Thoracic aorta (tissue), 2 donors: Measurements from ENCODE around the gene ZP1. TPM values are rescaled to one million over a fixed set of nuclear protein-coding genes. Genes with fewer than 3 reads are reported as not detected.

Experiments
- ATAC-seq: fragments of 150-250 bp; one replicate; pipeline ENCODE4 v1.8.0; 2017; ENCODE audit warnings: low read depth; ENCODE audit not compliant: insufficient number of reproducible peaks, low FRiP score
- DNase-seq: peaks from one replicate; pipeline ENCODE4 v3.0.0-alpha.2; 2020; ENCODE audit warnings: low spot score
- H3K27ac ChIP-seq, 2 donors: fragments of 200-600 bp; sonication (generic); 1 replicate in 1 of 2; 2 replicates in 1 of 2; pipeline ENCODE4 v1.5.1; 2016; ENCODE audit warnings: mild to moderate bottlenecking in 2 of 2, moderate library complexity in 2 of 2
- H3K27me3 ChIP-seq: fragments of 200-600 bp; sonication (generic); replicated peaks from 2 replicates; pipeline ENCODE4 v1.6.0; 2016; ENCODE audit warnings: mild to moderate bottlenecking; ENCODE audit not compliant: insufficient read depth
- H3K36me3 ChIP-seq: fragments of 200-600 bp; sonication (generic); one replicate; pipeline ENCODE4 v1.5.1; 2016
- H3K4me1 ChIP-seq, 2 donors: fragments of 200-600 bp; sonication (generic); 1 replicate in 1 of 2; 2 replicates in 1 of 2; pipeline versions ENCODE4 v1.5.1 to v1.6.0; 2016; ENCODE audit warnings: low read depth in 2 of 2, mild to moderate bottlenecking in 1 of 2; ENCODE audit not compliant: control insufficient read depth in 1 of 2
- H3K4me3 ChIP-seq: fragments of 200-600 bp; sonication (generic); 2 replicates; pipeline ENCODE4 v1.5.1; 2016; ENCODE audit warnings: mild to moderate bottlenecking
- H3K9me3 ChIP-seq: fragments of 200-600 bp; sonication (generic); 2 replicates; pipeline ENCODE4 v1.5.1; 2016
- CTCF ChIP-seq: fragments of 200-600 bp; sonication (generic); IDR thresholded peaks from one replicate; pipeline ENCODE4 v1.5.1; 2019; ENCODE audit warnings: antibody characterized with exemption
- total RNA-seq, 2 donors: library from RNA; depleted of rRNA; stranded (reverse); fragments of >200 nt; gene quantifications; one replicate each; pipeline versions ENCODE4 v1.1.0 to v1.2.3, GENCODE V29; 2016

ZP1 gene
- total RNA-seq, 2 donors from 2014 or later, result not detected

DNA sequence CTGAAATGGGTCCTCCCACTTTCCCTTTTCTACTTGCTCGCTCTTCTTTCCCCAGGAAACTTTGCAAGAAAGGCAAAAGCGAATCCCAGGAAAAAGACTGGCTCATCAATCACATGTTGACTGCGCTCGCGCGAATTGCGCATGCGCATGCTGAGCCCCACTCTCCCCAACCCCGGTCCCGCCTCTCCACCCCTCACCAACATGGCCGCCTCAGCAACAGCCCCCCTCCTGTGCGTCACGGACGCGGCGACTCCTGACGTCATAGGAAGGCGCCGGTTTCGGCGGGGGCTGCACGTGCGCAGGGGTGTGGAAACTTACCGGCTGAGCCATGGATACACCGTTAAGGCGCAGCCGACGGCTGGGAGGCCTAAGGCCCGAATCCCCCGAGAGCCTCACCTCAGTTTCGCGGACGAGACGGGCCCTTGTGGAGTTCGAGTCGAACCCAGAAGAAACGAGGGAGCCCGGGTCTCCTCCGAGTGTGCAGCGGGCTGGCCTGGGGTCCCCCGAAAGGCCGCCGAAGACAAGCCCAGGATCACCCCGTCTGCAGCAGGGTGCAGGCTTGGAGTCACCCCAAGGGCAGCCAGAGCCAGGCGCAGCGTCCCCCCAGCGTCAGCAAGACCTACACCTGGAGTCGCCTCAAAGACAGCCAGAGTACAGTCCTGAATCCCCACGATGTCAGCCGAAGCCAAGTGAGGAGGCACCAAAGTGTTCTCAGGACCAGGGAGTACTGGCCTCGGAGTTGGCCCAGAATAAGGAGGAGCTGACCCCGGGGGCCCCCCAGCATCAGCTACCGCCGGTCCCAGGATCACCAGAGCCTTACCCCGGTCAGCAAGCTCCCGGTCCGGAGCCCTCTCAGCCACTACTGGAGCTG lies 25.3 kb upstream of the ZP1 start, which contains the start of gene CCDC86:
TSS of gene CCDC86 (plus strand) at position 317 of the 871 bp plus-strand sequence. CDS start at position 329, 12 bp downstream.
- H3K9me3 ChIP-seq, result no peaks in the 10 kb centered on the region
- H3K4me3 ChIP-seq, result peak within 1 kb of the TSS; percentile 76
- DNase-seq (peak; percentile 93), ATAC-seq (peak; percentile 98)
- H3K36me3 ChIP-seq, result no peaks in the 10 kb centered on the region
- no peaks in the 10 kb centered on the region for H3K27me3 ChIP-seq
- H3K27ac ChIP-seq, result peak within 1 kb of the TSS; percentile 77 to 80
- peaks cover 28 to 42% of the 10 kb centered on the region in 2 donors for H3K4me1 ChIP-seq
- no peak for TF ChIP-seq CTCF

DNA sequence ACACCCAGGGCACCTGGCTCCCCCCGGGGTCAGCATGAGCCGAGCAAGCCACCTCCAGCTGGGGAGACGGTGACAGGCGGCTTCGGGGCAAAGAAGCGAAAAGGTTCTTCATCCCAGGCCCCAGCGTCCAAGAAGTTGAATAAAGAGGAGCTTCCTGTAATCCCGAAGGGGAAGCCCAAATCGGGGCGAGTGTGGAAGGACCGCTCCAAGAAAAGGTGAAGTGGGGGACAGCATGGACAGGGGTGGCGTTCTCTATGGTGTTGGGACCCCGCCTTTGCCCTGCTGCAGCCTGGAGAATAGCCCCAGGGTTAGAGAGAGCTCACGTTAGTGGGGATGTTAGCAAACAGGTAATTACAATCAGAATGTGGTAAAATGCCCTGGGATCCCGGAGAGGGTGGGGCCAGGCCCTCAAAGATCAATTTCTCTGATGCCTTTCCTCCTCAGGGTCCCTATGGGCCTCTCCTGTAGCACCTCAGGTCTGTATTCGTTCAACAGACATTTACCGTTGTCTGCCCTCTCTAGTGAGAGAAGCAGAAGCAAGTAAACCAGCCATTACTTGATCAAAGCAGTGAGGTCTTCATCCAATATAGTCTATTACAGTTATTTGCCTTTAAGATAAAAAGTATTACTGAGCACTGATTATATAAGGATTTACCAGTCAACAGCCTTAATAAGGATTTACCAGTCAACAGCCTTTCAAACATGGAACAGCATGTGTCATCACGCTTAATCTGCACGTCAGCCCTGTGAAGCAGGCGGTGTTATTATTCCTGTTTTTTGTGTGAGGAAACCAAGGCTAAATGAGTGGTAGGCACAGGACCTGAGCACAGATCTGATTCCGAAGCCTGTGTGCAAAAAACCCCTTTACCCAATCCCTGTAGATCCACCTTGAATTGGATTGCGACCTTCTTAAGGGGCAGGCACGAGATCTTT lies 24.4 kb upstream of the ZP1 start:
- Histone ChIP-seq H3K36me3 (no peaks in the 10 kb centered on the region), H3K27ac (peak overlapping the region; percentile 47 to 80), H3K4me3 (peak overlapping the region; percentile 76), H3K9me3 (no peaks in the 10 kb centered on the region), H3K27me3 (no peaks in the 10 kb centered on the region), H3K4me1 (peaks cover 28 to 42% of the 10 kb centered on the region in 2 donors)
- TF ChIP-seq CTCF, result no peak
- ATAC-seq (no peak), DNase-seq (no peak)

GRCh38 chr11:60844045-60844869 lies 23.1 kb upstream of the ZP1 start:
- DNase-seq (no peak), ATAC-seq (no peak)
- H3K9me3 ChIP-seq, result no peaks in the 10 kb centered on the region
- TF ChIP-seq CTCF, result no peak
- H3K4me1 ChIP-seq, result peaks cover 28 to 42% of the 10 kb centered on the region in 2 donors
- no peaks in the 10 kb centered on the region for H3K27me3 ChIP-seq
- H3K36me3 ChIP-seq, result peaks cover 7% of the 10 kb centered on the region
- no peak overlapping the region for H3K27ac ChIP-seq
- H3K4me3 ChIP-seq, result peak overlapping the region; percentile 76

DNA sequence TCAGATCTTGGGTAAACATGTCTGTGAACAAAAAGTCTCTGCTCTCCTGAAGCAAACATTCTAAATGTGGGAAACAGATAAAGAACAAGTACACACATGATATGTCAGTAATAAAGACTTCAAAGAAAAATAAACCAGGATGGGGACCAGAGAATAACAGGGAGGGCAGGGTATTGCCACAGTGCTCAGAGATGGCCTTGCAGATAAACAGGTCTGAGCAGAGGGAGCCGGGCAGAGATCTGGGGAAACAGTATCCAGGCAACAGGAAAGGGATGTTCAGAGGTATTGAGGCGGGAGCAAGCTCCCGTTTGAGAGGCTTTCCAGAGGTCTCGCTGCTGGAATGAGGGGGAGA lies 22.5 kb upstream of the ZP1 start:
- H3K36me3 ChIP-seq, result peaks cover 10% of the 10 kb centered on the region
- DNase-seq, result no peak
- peaks cover 28 to 42% of the 10 kb centered on the region in 2 donors for H3K4me1 ChIP-seq
- H3K27me3 ChIP-seq, result no peaks in the 10 kb centered on the region
- no peak for ATAC-seq
- H3K27ac ChIP-seq, result no peak overlapping the region
- no peaks in the 10 kb centered on the region for H3K9me3 ChIP-seq
- H3K4me3 ChIP-seq, result no peak overlapping the region
- no peak for TF ChIP-seq CTCF
